WTC11 (cell line): ENCODE results near the gene PRKCSH.

Experiments
- CREB1 ChIP-seq: sonication (generic); formaldehyde crosslinking; IDR thresholded peaks from 2 replicates; pipeline ENCODE4 v1.8.0; 2023; ENCODE audit warnings: mild to moderate bottlenecking, missing genetic modification reagents
- IRF2 ChIP-seq: sonication (generic); formaldehyde crosslinking; IDR thresholded peaks from 2 replicates; pipeline ENCODE4 v1.8.0; 2022; ENCODE audit warnings: low read depth, missing genetic modification reagents, borderline replicate concordance
- JUN ChIP-seq: sonication (generic); formaldehyde crosslinking; IDR thresholded peaks from 2 replicates; pipeline ENCODE4 v1.8.0; 2023; ENCODE audit warnings: mild to moderate bottlenecking, missing genetic modification reagents
- SMAD3 ChIP-seq: sonication (generic); formaldehyde crosslinking; IDR thresholded peaks from 2 replicates; pipeline ENCODE4 v1.8.0; 2022; ENCODE audit warnings: missing genetic modification reagents, mild to moderate bottlenecking, borderline replicate concordance
- SP1 ChIP-seq: sonication (generic); formaldehyde crosslinking; conservative IDR thresholded peaks from 2 replicates; pipeline ENCODE4 v1.8.1; 2022; ENCODE audit warnings: missing genetic modification reagents
- TEAD1 ChIP-seq: sonication (generic); formaldehyde crosslinking; IDR thresholded peaks from 2 replicates; pipeline ENCODE4 v1.8.0; 2022; ENCODE audit warnings: mild to moderate bottlenecking, missing genetic modification reagents
- TF ChIP-seq, protein P1 (sequence below): fragments of 200-600 bp; IDR thresholded peaks from 2 replicates; pipeline ENCODE4 v1.8.0; 2022; ENCODE audit warnings: antibody characterized with exemption
- TF ChIP-seq, protein P2 (sequence below): sonication (generic); formaldehyde crosslinking; IDR thresholded peaks from 2 replicates; pipeline ENCODE4 v1.8.1; 2023; ENCODE audit warnings: mild to moderate bottlenecking, missing genetic modification reagents, moderate library complexity
- TF ChIP-seq, protein P3 (sequence below): sonication (generic); formaldehyde crosslinking; IDR thresholded peaks from 2 replicates; pipeline ENCODE4 v1.8.0; 2022; ENCODE audit warnings: mild to moderate bottlenecking, missing genetic modification reagents
- TF ChIP-seq, protein P4 (sequence below): fragments of 250-450 bp; sonication (Bioruptor Pico); IDR thresholded peaks from 2 replicates; pipeline ENCODE4 v2.1.2; 2022; ENCODE audit warnings: mild to moderate bottlenecking, moderate library complexity

DNA sequence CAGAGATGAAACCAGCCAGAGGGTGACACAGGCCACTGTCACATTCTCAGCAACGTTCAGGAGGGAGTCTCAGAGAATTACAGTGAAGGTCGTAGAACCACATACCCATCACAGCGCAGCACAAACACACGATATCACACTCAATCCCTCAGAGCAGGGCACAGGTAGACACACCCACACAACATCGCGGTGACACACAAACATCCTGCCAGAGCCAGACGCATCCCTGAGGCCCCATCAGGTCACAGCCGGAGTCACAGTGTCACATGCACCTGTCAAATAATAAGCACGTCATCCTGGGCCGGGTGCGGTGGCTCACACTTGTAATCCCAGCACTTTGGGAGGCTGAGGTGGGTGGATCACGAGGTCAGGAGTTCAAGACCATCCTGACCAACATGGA is 28.0 kb downstream of the PRKCSH start:
- TF ChIP-seq, protein P1, sequence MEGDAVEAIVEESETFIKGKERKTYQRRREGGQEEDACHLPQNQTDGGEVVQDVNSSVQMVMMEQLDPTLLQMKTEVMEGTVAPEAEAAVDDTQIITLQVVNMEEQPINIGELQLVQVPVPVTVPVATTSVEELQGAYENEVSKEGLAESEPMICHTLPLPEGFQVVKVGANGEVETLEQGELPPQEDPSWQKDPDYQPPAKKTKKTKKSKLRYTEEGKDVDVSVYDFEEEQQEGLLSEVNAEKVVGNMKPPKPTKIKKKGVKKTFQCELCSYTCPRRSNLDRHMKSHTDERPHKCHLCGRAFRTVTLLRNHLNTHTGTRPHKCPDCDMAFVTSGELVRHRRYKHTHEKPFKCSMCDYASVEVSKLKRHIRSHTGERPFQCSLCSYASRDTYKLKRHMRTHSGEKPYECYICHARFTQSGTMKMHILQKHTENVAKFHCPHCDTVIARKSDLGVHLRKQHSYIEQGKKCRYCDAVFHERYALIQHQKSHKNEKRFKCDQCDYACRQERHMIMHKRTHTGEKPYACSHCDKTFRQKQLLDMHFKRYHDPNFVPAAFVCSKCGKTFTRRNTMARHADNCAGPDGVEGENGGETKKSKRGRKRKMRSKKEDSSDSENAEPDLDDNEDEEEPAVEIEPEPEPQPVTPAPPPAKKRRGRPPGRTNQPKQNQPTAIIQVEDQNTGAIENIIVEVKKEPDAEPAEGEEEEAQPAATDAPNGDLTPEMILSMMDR = no peak
- TF ChIP-seq TEAD1 (CRISPR knock-in tag) = no peak
- no peak for TF ChIP-seq IRF2
- TF ChIP-seq CREB1 (CRISPR knock-in tag) = no peak
- no peak for TF ChIP-seq SMAD3 (CRISPR knock-in tag)
- no peak for TF ChIP-seq SP1 (CRISPR knock-in tag)
- TF ChIP-seq, protein P2, sequence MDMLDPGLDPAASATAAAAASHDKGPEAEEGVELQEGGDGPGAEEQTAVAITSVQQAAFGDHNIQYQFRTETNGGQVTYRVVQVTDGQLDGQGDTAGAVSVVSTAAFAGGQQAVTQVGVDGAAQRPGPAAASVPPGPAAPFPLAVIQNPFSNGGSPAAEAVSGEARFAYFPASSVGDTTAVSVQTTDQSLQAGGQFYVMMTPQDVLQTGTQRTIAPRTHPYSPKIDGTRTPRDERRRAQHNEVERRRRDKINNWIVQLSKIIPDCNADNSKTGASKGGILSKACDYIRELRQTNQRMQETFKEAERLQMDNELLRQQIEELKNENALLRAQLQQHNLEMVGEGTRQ = no peak
- TF ChIP-seq JUN (CRISPR knock-in tag) = no peak
- TF ChIP-seq, protein P3, sequence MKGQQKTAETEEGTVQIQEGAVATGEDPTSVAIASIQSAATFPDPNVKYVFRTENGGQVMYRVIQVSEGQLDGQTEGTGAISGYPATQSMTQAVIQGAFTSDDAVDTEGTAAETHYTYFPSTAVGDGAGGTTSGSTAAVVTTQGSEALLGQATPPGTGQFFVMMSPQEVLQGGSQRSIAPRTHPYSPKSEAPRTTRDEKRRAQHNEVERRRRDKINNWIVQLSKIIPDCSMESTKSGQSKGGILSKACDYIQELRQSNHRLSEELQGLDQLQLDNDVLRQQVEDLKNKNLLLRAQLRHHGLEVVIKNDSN = no peak
- TF ChIP-seq, protein P4, sequence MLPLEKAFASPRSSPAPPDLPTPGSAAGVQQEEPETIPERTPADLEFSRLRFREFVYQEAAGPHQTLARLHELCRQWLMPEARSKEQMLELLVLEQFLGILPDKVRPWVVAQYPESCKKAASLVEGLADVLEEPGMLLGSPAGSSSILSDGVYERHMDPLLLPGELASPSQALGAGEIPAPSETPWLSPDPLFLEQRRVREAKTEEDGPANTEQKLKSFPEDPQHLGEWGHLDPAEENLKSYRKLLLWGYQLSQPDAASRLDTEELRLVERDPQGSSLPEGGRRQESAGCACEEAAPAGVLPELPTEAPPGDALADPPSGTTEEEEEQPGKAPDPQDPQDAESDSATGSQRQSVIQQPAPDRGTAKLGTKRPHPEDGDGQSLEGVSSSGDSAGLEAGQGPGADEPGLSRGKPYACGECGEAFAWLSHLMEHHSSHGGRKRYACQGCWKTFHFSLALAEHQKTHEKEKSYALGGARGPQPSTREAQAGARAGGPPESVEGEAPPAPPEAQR = no peak
